GM23338 (cell line): ENCODE results near the gene ZFYVE27. TPM values are rescaled to one million over a fixed set of nuclear protein-coding genes. Genes with fewer than 3 reads are reported as not detected.

Experiments used
- ATAC-seq: fragments of 200-7000 bp; cut with Tn5 transposase; 3 replicates; pipeline ENCODE4 v1.9.1; 2020
- DNase-seq: peaks from one replicate; pipeline ENCODE4 v3.0.0-alpha.2; 2015; ENCODE audit warnings: low spot score
- H2AFZ ChIP-seq: fragments of 200-600 bp; sonication (generic); 2 replicates; pipeline ENCODE4 v1.8.0; 2016; ENCODE audit warnings: antibody characterized with exemption, mild to moderate bottlenecking, moderate library complexity
- H3F3A ChIP-seq: fragments of 200-600 bp; sonication (generic); replicated peaks from 2 replicates; pipeline ENCODE4 v1.8.0; 2017; ENCODE audit warnings: antibody characterized with exemption, mixed run types, low read depth
- H3K27ac ChIP-seq: fragments of 200-600 bp; sonication (generic); 2 replicates; pipeline ENCODE4 v1.6.1; 2016; ENCODE audit warnings: low read depth
- H3K27me3 ChIP-seq: fragments of 200-600 bp; sonication (generic); 2 replicates; pipeline ENCODE4 v1.8.0; 2016; ENCODE audit warnings: mild to moderate bottlenecking, mixed run types, moderate library complexity; ENCODE audit not compliant: insufficient read depth
- H3K36me3 ChIP-seq: fragments of 200-600 bp; sonication (generic); 2 replicates; pipeline ENCODE4 v1.8.0; 2016; ENCODE audit warnings: mild to moderate bottlenecking; ENCODE audit not compliant: insufficient read depth
- H3K4me1 ChIP-seq: fragments of 200-600 bp; sonication (generic); 2 replicates; pipeline ENCODE4 v1.8.0; 2016; ENCODE audit warnings: mild to moderate bottlenecking, moderate library complexity; ENCODE audit not compliant: insufficient read depth
- H3K4me2 ChIP-seq: fragments of 200-600 bp; sonication (generic); 2 replicates; pipeline ENCODE4 v1.7.1; 2017; ENCODE audit warnings: mixed run types
- H3K4me3 ChIP-seq: fragments of 200-600 bp; sonication (generic); 2 replicates; pipeline ENCODE4 v1.6.1; 2016; ENCODE audit warnings: mixed run types
- H3K79me2 ChIP-seq: fragments of 200-600 bp; sonication (generic); replicated peaks from 2 replicates; pipeline ENCODE4 v1.8.0; 2017; ENCODE audit warnings: mild to moderate bottlenecking; ENCODE audit not compliant: insufficient read depth
- H3K9me2 ChIP-seq: fragments of 200-600 bp; sonication (generic); 2 replicates; pipeline ENCODE4 v1.8.0; 2017; ENCODE audit not compliant: insufficient read depth
- H4K20me1 ChIP-seq: fragments of 200-600 bp; sonication (generic); replicated peaks from 2 replicates; pipeline ENCODE4 v1.8.0; 2017; ENCODE audit warnings: mild to moderate bottlenecking; ENCODE audit not compliant: insufficient read depth
- H3K27ac Mint-ChIP-seq: 2 replicates; pipeline ENCODE4 v1.8.0; 2020; ENCODE audit warnings: inconsistent platforms, mild to moderate bottlenecking, moderate library complexity, mixed read lengths
- H3K27me3 Mint-ChIP-seq: 3 replicates; pipeline ENCODE4 v1.8.0; 2022; ENCODE audit warnings: low read depth, mild to moderate bottlenecking, moderate library complexity, mixed read lengths, inconsistent platforms; ENCODE audit not compliant: insufficient read depth, poor library complexity
- H3K36me3 Mint-ChIP-seq: 3 replicates; pipeline ENCODE4 v1.8.0; 2021; ENCODE audit warnings: low read depth, mild to moderate bottlenecking, inconsistent platforms, moderate library complexity, mixed read lengths
- H3K4me1 Mint-ChIP-seq: 3 replicates; pipeline ENCODE4 v1.8.0; 2020; ENCODE audit warnings: mild to moderate bottlenecking, inconsistent platforms, mixed read lengths
- H3K4me3 Mint-ChIP-seq: 3 replicates; pipeline ENCODE4 v1.8.0; 2021; ENCODE audit warnings: moderate library complexity, mild to moderate bottlenecking, inconsistent platforms, mixed read lengths
- H3K9me3 Mint-ChIP-seq: 3 replicates; pipeline ENCODE4 v1.8.0; 2020; ENCODE audit warnings: moderate library complexity, mild to moderate bottlenecking, inconsistent platforms, mixed read lengths
- CREB1 ChIP-seq: fragments of 250-450 bp; sonication (Bioruptor Pico); IDR thresholded peaks from 2 replicates; pipeline ENCODE4 v1.5.0; 2020; ENCODE audit warnings: low read depth, mild to moderate bottlenecking, moderate library complexity
- EZH2 ChIP-seq: fragments of 200-600 bp; sonication (generic); IDR thresholded peaks from one replicate; pipeline ENCODE4 v1.8.0; 2017; ENCODE audit warnings: antibody characterized with exemption, mild to moderate bottlenecking, low read depth; ENCODE audit not compliant: unreplicated experiment
- EZH2phosphoT487 ChIP-seq: fragments of 200-600 bp; sonication (generic); IDR thresholded peaks from one replicate; pipeline ENCODE4 v1.8.1; 2018; ENCODE audit warnings: antibody characterized with exemption; ENCODE audit not compliant: unreplicated experiment
- JUNB ChIP-seq: IDR thresholded peaks from one replicate; pipeline ENCODE4 v1.6.1; 2016; ENCODE audit warnings: antibody characterized with exemption; ENCODE audit not compliant: unreplicated experiment
- NANOG ChIP-seq: IDR thresholded peaks from 2 replicates; pipeline ENCODE4 v1.6.1; 2016; ENCODE audit warnings: antibody characterized with exemption, borderline replicate concordance
- POLR2AphosphoS5 ChIP-seq: IDR thresholded peaks from 2 replicates; pipeline ENCODE4 v1.6.1; 2016; ENCODE audit warnings: antibody characterized with exemption, low read depth
- STAT1 ChIP-seq: IDR thresholded peaks from one replicate; pipeline ENCODE4 v1.6.1; 2016; ENCODE audit warnings: antibody characterized with exemption; ENCODE audit not compliant: unreplicated experiment
- ZNF114 ChIP-seq: fragments of 250-450 bp; sonication (Bioruptor Pico); IDR thresholded peaks from 2 replicates; pipeline ENCODE4 v1.5.0; 2020; ENCODE audit warnings: mild to moderate bottlenecking, moderate library complexity
- polyA plus RNA-seq: library from polyadenylated mRNA; unstranded; fragments of >200 nt; fragmentation: Nextera tagmentation; extraction: Ambion mirVana; gene quantifications from 2 replicates; pipeline ENCODE4 v1.2.1, GENCODE V29; 2016
- total RNA-seq: library from RNA; depleted of rRNA; stranded (reverse); fragments of >200 nt; shearing (Covaris generic); gene quantifications from 2 replicates; pipeline ENCODE4 v1.2.3, GENCODE V29; 2014
- TF ChIP-seq, protein P1 (sequence below): IDR thresholded peaks from 2 replicates; pipeline ENCODE4 v1.6.1; 2016; ENCODE audit warnings: antibody characterized with exemption
- TF ChIP-seq, protein P2 (sequence below): IDR thresholded peaks from one replicate; pipeline ENCODE4 v1.6.1; 2018; ENCODE audit warnings: antibody characterized with exemption; ENCODE audit not compliant: unreplicated experiment

Gene ZFYVE27
- total and polyA plus RNA-seq, 2 experiments from 2014 or later: 15.0 to 25.8 TPM

DNA sequence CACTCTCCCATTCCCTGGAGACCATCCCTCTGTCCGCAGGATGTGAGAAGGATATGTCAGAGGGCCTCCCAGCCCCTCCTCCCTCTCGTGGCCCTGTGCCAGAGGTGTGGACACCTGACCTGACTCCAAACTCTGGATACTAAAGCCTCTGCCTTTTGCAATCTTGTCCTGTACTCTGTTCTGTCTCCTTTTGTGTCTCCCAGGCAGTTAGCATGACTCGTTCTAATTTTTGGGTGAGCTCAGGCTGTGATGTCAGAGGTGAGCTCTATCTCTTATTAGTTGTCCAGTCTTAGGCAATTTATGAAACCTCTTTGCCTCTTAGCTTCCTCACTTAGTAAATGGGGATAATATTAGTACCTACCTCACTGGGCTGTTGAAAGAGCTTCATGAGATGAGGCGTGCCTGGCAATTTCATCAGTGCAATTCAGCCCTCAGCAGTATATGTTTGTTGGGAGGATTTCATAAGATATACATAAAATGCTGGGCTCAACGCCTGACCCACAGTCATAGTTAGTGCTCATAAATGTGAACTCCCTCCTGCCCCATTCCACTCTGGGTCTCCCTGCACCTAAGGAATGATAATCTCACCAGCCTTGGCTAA, 12.5 kb upstream of the ZFYVE27 start:
- Mint-ChIP-seq H3K27me3 (peaks cover 4% of the 10 kb centered on the region), H3K4me1 (peaks cover 9% of the 10 kb centered on the region)

DNA sequence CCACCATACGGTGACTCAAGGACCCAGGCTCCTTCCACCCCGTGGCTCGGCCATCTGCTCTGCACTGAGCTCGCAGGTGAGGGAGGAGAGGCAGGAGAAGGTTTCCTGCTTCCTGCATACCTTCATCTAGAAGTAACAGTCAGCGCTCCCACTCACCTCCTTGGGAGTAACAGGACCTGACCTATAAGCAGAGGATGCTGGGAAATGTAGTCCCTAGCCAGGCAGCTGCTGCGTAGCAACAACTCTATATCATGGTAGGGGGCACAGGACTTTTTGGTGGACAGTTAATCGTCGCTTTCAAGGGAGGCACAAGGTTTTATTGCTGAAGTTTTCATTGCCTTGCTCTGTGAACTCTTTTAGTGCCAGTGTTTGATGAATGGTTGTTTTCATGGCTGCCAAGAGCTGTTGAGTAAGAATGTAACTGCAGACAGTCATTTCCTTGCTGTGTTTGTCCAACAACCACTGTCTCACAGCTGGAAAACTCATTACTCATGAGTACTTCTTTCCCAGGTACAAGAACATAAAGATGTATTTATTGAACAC, 10.2 kb upstream of the ZFYVE27 start:
- no peaks in the 10 kb centered on the region for H3K79me2 ChIP-seq
- H3K4me2 ChIP-seq: peak overlapping the region; percentile 65
- peaks cover 3% of the 10 kb centered on the region; the same call in 1 of the 3 replicates for H3K9me3 Mint-ChIP-seq
- no peaks in the 10 kb centered on the region for H3K36me3 ChIP-seq
- H3K4me1 ChIP-seq: no peaks in the 10 kb centered on the region
- no peak overlapping the region for H3K27ac ChIP-seq
- peaks cover 5% of the 10 kb centered on the region; the same call in 2 of the 3 replicates for H3K4me1 Mint-ChIP-seq
- peak overlapping the region; percentile 17 for H3K4me3 ChIP-seq
- H3K27ac Mint-ChIP-seq: peak overlapping the region; percentile 84; the same call in 1 of the 2 replicates
- 0 out of 2 replicates have a peak, but pooled peaks cover 2% of the 10 kb centered on the region for H3F3A ChIP-seq
- H3K27me3 Mint-ChIP-seq: no peaks in the 10 kb centered on the region
- peak; percentile 92 for DNase-seq
- no peaks in the 10 kb centered on the region for H4K20me1 ChIP-seq
- H3K4me3 Mint-ChIP-seq: peak overlapping the region; percentile 53
- H2AFZ ChIP-seq: peak overlapping the region; percentile 44
- ATAC-seq: peak; percentile 97
- no peaks in the 10 kb centered on the region for H3K9me2 ChIP-seq
- 0 out of 3 replicates have a peak, but pooled peaks cover under 1% of the 10 kb centered on the region for H3K36me3 Mint-ChIP-seq
- no peaks in the 10 kb centered on the region for H3K27me3 ChIP-seq
- TF ChIP-seq, protein P1, sequence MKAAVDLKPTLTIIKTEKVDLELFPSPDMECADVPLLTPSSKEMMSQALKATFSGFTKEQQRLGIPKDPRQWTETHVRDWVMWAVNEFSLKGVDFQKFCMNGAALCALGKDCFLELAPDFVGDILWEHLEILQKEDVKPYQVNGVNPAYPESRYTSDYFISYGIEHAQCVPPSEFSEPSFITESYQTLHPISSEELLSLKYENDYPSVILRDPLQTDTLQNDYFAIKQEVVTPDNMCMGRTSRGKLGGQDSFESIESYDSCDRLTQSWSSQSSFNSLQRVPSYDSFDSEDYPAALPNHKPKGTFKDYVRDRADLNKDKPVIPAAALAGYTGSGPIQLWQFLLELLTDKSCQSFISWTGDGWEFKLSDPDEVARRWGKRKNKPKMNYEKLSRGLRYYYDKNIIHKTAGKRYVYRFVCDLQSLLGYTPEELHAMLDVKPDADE: peak; percentile 84
- TF ChIP-seq CREB1 (no peak), STAT1 (no peak), JUNB (no peak), EZH2 (no peak), NANOG (no peak), POLR2AphosphoS5 (peak; percentile 61), EZH2phosphoT487 (no peak), ZNF114 (CRISPR knock-in tag) (no peak)
- TF ChIP-seq, protein P2, sequence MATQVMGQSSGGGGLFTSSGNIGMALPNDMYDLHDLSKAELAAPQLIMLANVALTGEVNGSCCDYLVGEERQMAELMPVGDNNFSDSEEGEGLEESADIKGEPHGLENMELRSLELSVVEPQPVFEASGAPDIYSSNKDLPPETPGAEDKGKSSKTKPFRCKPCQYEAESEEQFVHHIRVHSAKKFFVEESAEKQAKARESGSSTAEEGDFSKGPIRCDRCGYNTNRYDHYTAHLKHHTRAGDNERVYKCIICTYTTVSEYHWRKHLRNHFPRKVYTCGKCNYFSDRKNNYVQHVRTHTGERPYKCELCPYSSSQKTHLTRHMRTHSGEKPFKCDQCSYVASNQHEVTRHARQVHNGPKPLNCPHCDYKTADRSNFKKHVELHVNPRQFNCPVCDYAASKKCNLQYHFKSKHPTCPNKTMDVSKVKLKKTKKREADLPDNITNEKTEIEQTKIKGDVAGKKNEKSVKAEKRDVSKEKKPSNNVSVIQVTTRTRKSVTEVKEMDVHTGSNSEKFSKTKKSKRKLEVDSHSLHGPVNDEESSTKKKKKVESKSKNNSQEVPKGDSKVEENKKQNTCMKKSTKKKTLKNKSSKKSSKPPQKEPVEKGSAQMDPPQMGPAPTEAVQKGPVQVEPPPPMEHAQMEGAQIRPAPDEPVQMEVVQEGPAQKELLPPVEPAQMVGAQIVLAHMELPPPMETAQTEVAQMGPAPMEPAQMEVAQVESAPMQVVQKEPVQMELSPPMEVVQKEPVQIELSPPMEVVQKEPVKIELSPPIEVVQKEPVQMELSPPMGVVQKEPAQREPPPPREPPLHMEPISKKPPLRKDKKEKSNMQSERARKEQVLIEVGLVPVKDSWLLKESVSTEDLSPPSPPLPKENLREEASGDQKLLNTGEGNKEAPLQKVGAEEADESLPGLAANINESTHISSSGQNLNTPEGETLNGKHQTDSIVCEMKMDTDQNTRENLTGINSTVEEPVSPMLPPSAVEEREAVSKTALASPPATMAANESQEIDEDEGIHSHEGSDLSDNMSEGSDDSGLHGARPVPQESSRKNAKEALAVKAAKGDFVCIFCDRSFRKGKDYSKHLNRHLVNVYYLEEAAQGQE: no peak

More for the DNA sequence above, 12.5 kb upstream of the ZFYVE27 start:
- Mint-ChIP-seq H3K36me3 (peaks cover 11% of the 10 kb centered on the region), H3K27ac (no peak overlapping the region), H3K4me3 (no peak overlapping the region), H3K9me3 (peaks cover 3% of the 10 kb centered on the region; the same call in 1 of the 3 replicates)
- TF ChIP-seq, protein P2: no peak
- TF ChIP-seq NANOG: no peak
- no peak for TF ChIP-seq EZH2
- no peak for TF ChIP-seq ZNF114 (CRISPR knock-in tag)
- no peak overlapping the region for H2AFZ ChIP-seq
- DNase-seq: no peak
- no peaks in the 10 kb centered on the region for H3K27me3 ChIP-seq
- H3K4me1 ChIP-seq: peaks cover 8% of the 10 kb centered on the region
- no peaks in the 10 kb centered on the region for H3K36me3 ChIP-seq
- H3F3A ChIP-seq: 0 out of 2 replicates have a peak, but pooled peaks cover 2% of the 10 kb centered on the region
- no peak for ATAC-seq
- H3K79me2 ChIP-seq: no peaks in the 10 kb centered on the region
- no peaks in the 10 kb centered on the region for H4K20me1 ChIP-seq
- no peak overlapping the region for H3K4me3 ChIP-seq
- H3K4me2 ChIP-seq: no peak overlapping the region
- H3K27ac ChIP-seq: no peak overlapping the region
- H3K9me2 ChIP-seq: no peaks in the 10 kb centered on the region
